LHCN-M2 (cell line): Measurements from ENCODE around the gene CST11. TPM values are rescaled to one million over a fixed set of nuclear protein-coding genes. Genes with fewer than 3 reads are reported as not detected.

Source experiments
- total RNA-seq: library from RNA; depleted of rRNA; stranded (reverse); fragments of >200 nt; gene quantifications from 2 replicates; pipeline ENCODE4 v1.2.3, GENCODE V29; 2014; rRNA removed

The CST11 gene
- total RNA-seq, 1 experiment from 2014 or later, result not detected

Other genes with a start within 250 kb of the CST11 start
- 54.2 and 73.4 TPM in 2 replicates for gene NXT1, start 102.1 kb downstream of the CST11 start, total RNA-seq
- gene GZF1, start 90.7 kb downstream of the CST11 start, total RNA-seq, result 18.7 and 19.6 TPM in 2 replicates
- 12.8 and 14.2 TPM in 2 replicates for gene NAPB, start 31.4 kb downstream of the CST11 start, total RNA-seq
- not detected in 2 replicates for gene CSTL1, start 13.2 kb downstream of the CST11 start, total RNA-seq
- gene CST8, start 38.2 kb upstream of the CST11 start, total RNA-seq, result not detected in 2 replicates
- not detected in 2 replicates for gene CST9L, start 115.6 kb upstream of the CST11 start, total RNA-seq
- not detected in 2 replicates for gene CST9, start 153.0 kb upstream of the CST11 start, total RNA-seq
- gene CST3, start 185.1 kb upstream of the CST11 start, total RNA-seq, result 356 and 431 TPM in 2 replicates
- not detected in 2 replicates for gene CST4, start 236.2 kb upstream of the CST11 start, total RNA-seq